HEK293 (cell line): ENCODE measurements around the gene KRTAP3-1.

Source experiments
- EGR2 ChIP-seq: fragments of 450-650 bp; formaldehyde crosslinking; IDR thresholded peaks from 2 replicates; pipeline ENCODE4 v1.5.1; 2016; ENCODE audit warnings: low read depth, missing biosample characterization, missing genetic modification characterization
- GLIS1 ChIP-seq: fragments of 450-650 bp; formaldehyde crosslinking; IDR thresholded peaks from 2 replicates; pipeline ENCODE4 v1.5.1; 2016; ENCODE audit warnings: missing biosample characterization, missing genetic modification characterization
- ZNF175 ChIP-seq: fragments of 450-650 bp; formaldehyde crosslinking; IDR thresholded peaks from 2 replicates; pipeline ENCODE4 v1.5.1; 2016; ENCODE audit warnings: missing biosample characterization, missing genetic modification characterization
- ZNF280C ChIP-seq: fragments of 450-650 bp; formaldehyde crosslinking; IDR thresholded peaks from 2 replicates; pipeline ENCODE4 v1.5.1; 2016; ENCODE audit warnings: missing biosample characterization, missing genetic modification characterization
- TF ChIP-seq, protein P1 (sequence below): fragments of 450-650 bp; formaldehyde crosslinking; IDR thresholded peaks from 2 replicates; pipeline ENCODE4 v1.5.1; 2016; ENCODE audit warnings: missing biosample characterization, missing genetic modification characterization
- TF ChIP-seq, protein P2 (sequence below): fragments of 450-650 bp; formaldehyde crosslinking; IDR thresholded peaks from 2 replicates; pipeline ENCODE4 v1.5.1; 2016; ENCODE audit warnings: missing biosample characterization, missing genetic modification characterization

- no peak for TF ChIP-seq ZNF175 (tag by site-specific recombination)
- TF ChIP-seq, protein P1, sequence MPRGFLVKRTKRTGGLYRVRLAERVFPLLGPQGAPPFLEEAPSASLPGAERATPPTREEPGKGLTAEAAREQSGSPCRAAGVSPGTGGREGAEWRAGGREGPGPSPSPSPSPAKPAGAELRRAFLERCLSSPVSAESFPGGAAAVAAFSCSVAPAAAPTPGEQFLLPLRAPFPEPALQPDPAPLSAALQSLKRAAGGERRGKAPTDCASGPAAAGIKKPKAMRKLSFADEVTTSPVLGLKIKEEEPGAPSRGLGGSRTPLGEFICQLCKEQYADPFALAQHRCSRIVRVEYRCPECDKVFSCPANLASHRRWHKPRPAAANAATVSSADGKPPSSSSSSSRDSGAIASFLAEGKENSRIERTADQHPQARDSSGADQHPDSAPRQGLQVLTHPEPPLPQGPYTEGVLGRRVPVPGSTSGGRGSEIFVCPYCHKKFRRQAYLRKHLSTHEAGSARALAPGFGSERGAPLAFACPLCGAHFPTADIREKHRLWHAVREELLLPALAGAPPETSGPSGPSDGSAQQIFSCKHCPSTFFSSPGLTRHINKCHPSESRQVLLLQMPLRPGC (tag by site-specific recombination): no peak
- TF ChIP-seq GLIS1 (tag by site-specific recombination): no peak
- no peak for TF ChIP-seq ZNF280C (tag by site-specific recombination)
- TF ChIP-seq EGR2: no peak
- TF ChIP-seq, protein P2, sequence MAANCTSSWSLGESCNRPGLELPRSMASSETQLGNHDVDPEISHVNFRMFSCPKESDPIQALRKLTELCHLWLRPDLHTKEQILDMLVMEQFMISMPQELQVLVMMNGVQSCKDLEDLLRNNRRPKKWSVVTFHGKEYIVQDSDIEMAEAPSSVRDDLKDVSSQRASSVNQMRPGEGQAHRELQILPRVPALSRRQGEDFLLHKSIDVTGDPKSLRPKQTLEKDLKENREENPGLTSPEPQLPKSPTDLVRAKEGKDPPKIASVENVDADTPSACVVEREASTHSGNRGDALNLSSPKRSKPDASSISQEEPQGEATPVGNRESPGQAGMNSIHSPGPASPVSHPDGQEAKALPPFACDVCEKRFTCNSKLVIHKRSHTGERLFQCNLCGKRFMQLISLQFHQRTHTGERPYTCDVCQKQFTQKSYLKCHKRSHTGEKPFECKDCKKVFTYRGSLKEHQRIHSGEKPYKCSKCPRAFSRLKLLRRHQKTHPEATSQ: no peak
Measured at GRCh38 chr17:41024697-41025096, 15.8 kb upstream of the KRTAP3-1 start.
